ENCODE results near the gene CYS1.
"Not testable (repeated sequence)": the region's sequence is repeated elsewhere in the genome, so short reads cannot be mapped to it uniquely, and the experiment has no call there.

The CYS1 gene

DNA sequence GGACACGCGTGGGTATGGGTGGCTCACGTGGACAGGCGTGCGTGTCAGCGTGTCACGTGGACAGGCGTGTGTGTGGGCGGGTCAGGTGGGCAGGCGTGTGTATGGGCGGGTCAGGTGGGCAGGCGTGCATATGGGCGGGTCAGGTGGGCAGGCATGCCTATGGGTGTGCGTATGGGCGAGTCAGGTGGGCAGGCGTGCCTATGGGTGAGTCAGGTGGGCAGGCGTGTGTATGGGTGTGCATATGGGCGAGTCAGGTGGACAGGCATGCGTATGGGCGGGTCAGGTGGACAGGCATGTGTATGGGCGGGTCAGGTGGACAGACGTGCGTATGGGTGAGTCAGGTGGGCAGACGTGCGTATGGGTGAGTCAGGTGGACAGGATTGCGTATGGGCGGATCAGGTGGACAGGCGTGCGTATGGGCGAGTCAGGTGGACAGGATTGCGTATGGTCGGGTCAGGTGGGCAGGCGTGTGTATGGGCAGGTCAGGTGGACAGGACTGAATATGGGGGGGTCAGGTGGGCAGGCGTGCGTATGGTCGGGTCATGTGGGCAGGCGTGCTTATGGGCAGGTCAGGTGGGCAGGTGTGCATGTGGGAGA, 67.7 kb downstream of the CYS1 start:
- not testable (repeated sequence) for DNase-seq (ENCODE audit: low spot score)

DNA sequence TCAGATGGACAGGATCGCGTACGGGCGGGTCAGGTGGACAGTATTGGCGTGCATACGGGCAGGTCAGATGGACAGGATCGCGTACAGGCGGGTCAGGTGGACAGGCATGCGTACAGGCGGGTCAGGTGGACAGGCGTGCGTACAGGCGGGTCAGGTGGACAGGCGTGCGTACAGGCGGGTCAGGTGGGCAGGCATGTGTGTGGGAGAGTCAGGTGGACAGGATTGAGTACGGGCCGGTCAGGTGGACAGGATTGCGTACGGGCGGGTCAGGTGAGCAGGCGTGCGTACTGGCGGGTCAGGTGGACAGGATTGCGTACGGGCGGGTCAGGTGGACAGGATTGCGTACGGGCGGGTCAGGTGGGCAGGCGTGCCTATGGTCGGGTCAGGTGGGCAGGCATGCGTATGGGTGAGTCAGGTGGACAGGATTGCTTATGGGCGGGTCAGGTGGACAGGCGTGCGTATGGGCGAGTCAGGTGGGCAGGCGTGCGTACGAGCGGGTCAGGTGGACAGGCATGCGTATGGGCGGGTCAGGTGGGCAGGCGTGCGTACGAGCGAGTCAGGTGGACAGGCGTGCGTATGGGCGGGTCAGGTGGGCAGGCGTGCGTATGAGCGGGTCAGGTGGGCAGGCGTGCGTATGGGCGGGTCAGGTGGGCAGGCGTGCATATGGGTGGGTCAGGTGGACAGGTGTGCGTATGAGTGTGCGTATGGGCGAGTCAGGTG, 68.4 kb downstream of the CYS1 start:
- DNase-seq (ENCODE audit: low spot score): not testable (repeated sequence)

DNA sequence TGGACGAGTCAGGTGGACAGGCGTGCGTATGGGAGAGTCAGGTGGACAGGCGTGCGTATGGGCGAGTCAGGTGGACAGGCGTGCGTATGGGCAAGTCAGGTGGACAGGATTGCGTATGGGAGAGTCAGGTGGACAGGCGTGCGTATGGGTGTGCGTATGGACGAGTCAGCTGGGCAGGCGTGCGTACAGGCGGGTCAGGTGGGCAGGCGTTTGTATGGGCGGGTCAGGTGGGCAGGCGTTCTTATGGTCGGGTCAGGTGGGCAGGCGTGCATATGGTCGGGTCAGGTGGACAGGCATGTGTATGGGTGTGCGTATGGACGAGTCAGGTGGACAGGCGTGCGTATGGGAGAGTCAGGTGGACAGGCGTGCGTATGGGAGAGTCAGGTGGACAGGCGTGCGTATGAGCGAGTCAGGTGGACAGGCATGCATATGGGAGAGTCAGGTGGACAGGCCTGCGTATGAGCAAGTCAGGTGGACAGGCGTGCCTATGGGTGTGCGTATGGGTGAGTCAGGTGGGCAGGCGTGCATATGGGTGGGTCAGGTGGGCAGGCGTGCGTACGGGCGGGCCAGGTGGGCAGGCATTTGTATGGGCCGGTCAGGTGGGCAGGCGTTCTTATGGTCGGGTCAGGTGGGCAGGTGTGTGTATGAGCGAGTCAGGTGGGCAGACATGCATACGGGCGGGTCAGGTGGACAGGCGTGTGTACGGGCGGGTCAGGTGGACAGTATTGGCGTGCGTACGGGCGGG, 69.2 kb downstream of the CYS1 start:
- DNase-seq (ENCODE audit: low spot score): not testable (repeated sequence)

DNA sequence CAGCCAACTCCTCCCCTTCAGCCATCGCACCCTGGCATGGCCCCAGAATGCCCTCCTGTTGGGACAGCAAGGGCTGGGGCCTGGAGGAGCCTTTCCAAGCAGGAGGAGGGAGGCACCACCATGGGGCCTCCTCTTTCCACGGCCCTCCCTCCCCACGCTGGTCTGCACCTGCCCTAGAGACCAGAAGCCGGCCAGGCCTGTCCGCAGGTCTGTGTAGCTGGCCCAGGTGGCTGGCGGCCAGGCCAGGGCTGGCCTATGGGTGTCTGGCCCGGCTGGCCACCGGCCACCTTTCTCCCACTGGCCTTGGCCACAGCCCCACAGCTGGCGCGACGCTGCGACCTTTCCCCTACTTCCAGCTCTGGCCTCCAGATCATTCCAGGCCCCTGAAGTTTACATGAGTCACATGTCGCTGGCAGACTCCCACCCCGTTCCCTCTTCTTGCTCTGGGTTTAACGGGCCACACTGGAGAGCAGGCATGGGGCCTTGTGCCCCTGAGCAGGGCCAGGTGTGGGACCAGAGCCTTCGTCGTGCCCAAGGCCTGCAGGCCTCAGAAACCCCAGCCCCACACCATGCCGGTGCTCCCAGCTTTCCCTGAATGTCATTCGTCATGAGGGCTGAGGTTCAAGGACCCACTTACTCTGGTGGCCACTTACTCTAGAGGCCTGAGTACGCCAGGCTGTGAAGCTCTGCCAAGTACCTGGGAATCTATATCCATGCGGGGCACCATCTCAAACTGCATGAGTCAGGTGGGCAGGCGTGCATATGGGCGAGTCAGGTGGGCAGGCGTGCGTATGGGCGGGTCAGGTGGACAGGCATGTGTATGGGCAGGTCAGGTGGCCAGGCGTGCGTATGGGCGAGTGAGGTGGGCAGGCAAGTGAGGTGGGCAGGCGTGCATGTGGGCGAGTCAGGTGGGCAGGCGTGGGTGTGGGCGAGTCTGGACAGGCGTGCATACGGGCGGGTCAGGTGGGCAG, 70.1 kb downstream of the CYS1 start:
- DNase-seq (ENCODE audit: low spot score): no peak

GRCh38 chr2:10009271-10009810, 70.9 kb downstream of the CYS1 start:
- DNase-seq (ENCODE audit: low spot score): no peak

- DNase-seq (ENCODE audit: low spot score): no peak
These were observed 71.4 kb downstream of the CYS1 start for GRCh38 chr2:10008809-10009176.

- DNase-seq (ENCODE audit: low spot score): no peak
These were observed 72.0 kb downstream of the CYS1 start for GRCh38 chr2:10007921-10008808.

DNA sequence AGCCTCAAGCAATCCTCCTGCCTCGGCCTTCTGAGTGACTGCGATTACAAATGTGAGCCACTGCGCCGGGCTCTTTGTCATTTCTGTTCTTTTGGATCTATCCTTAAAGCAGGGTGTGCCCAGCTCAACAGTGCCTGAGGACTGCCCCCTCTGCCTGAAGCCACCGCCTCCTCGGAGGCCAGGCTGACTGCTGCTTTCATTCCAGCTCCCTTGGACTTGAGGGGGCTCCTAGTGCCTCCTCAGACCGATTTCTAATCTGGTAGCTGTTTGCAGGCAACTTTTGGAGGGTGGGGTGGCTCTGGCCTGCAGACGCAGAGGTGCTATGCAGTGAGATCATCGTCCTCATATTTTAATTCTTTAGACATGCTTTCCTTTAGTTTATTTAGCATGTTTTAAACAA, 72.8 kb downstream of the CYS1 start:
- no peak for DNase-seq (ENCODE audit: low spot score)

Measured in ecto neural progenitor cell (in vitro differentiated cells).